Activated CD4-positive, alpha-beta T cell treated with anti-CD3 and anti-CD28 coated beads, Interleukin-2, amount 50 U/mL, for 16 hours (primary cell): ENCODE data around the gene CDKN1B.

Experiments
- DNase-seq: peaks from one replicate; pipeline ENCODE4 v3.0.0-alpha.2; 2020

The CDKN1B gene

GRCh38 chr12:12704593-12705230, 12.5 kb upstream of the CDKN1B start:
- DNase-seq: peak; percentile 57

DNA sequence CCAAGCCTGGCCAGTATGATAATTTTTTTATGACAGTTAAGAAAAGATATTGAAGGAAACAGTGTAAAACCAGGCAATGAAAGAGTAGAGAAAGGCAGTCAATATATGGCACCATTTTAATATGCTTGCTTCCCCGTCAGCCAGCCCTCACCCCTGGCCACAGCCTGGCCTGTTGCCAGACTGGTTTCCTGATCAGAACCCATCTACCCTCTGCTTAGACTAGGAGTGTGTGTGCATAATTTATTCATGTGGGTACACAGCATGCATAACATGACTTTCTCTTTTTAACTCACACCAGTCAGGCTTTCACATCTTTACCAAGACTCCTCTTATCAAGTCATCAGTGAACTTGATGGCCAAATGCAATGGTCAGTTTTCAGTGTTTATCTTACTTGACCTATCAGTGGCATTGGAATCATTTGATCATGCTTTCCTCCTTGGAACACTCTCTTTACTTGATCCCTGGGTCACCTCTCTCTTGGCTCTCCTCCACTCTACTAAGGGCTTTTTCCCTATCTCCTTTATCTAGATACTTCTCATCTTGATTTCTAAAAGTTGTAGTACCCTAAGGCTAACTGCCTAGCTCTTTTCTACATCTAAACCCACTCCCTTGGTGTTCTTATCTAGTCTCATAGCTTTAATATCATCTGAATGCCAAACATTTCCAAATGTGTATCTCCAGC, 11.2 kb upstream of the CDKN1B start:
- DNase-seq: peak; percentile 55

- DNase-seq: no peak
Observed at GRCh38 chr12:12713932-12714275, 3.3 kb upstream of the CDKN1B start.

DNA sequence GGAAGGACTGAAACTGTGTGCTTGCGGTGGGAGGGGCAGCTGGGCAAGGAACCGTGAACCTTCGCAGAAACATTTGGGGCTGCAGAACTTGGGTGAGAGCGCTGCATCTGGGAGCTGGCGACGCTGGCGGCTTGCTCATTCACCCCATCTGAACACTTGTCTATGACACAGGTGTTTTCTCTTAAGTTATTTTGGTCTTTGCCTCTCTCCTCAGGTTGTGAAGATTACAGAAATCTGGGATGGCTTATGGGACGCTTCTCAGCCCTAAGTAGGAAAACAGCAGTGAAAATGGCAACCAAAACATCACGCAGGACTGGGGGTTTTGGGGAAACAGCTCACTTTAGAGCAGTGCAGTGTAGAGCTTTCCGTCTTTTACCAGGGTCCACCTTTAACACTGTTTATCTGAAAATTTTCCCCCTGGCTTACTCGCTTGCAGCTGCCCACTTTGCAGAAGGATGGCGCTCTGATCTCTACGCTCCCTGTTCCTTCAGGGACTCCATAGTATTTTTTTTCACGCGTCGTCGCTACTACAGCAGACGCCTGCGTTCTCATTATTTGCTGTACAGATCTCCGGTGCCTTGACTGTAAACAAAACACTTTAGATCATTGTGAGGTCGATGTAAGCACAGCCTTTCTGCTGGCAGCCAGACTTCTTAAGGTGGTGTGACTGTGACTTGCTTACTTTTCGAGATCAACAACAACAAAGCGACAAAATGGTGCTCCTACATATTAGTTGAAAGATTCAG, 2.7 kb upstream of the CDKN1B start:
- peak; percentile 72 for DNase-seq

DNA sequence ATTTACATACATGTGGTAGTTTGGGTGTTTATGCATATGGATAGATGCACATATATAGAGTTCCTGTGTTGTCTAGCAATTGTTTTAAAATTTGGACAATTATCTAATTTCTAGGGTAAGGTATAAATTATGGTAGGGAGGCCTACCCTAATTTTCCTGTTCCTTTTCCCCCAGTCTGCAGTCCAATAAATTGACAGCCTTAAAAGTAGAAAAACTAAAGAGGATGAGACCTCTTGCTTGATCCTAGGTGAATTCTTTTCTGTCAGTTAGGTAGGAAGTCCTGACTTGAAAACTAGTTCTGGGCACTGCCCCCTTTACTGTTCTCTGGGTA, 2.1 kb upstream of the CDKN1B start:
- no peak for DNase-seq

DNA sequence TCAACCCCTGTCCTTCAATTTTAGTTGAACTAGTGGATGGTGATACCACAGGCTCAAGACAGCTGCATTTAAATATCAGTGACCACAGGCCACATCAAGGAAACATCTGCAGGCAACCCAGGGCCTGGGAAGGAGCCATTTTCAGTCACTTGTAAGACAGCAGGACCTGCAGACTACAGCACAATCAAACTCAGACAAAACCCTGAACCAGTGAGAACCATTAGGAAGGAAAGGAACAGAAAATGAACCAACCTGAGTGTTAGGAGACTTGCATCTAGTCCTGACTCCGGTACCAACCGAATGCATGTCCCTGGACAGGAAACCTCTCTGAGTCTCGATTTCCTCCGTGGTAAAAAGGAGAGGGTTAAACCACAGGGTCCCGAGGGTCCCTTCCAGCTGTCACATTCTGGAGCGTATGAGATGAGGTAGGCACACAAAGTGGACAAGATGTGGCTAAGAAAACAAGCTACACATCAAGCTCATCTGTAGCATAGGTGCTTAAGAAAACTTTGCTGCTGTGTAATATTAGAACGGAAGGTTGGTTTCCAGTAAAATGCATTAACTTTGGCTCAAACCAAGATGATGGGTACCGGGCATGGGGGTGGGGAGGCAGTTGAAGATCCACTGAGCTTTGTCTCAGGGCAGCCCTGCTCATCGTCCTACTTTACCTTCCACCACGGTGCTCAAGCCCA, 1.6 kb upstream of the CDKN1B start:
- DNase-seq: peak; percentile 76

DNA sequence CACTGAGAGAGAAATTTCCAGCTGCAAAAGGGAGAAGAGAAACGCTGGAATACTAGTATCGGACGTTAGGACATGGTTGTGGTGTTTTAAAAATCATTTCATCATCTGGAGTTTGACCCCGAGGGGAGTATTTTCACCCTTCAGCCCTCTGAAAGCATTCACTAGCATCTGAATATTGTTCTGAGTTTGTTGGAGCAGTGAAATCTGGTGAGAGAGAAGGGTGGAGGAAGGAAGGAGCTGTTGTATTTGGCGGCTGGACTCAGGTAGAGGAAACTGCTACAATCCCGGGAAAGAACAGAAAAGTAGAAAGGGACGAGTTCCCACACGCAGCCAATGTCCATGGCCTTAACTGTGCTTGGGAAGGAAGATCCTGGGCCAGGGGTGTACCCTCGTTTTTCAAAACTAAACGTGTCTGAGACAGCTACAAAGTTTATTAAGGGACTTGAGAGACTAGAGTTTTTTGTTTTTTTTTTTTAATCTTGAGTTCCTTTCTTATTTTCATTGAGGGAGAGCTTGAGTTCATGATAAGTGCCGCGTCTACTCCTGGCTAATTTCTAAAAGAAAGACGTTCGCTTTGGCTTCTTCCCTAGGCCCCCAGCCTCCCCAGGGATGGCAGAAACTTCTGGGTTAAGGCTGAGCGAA, 896 bp upstream of the CDKN1B start:
- no peak for DNase-seq

GRCh38 chr12:12717586-12718380, 615 bp downstream of the CDKN1B start:
- no peak for DNase-seq

DNA sequence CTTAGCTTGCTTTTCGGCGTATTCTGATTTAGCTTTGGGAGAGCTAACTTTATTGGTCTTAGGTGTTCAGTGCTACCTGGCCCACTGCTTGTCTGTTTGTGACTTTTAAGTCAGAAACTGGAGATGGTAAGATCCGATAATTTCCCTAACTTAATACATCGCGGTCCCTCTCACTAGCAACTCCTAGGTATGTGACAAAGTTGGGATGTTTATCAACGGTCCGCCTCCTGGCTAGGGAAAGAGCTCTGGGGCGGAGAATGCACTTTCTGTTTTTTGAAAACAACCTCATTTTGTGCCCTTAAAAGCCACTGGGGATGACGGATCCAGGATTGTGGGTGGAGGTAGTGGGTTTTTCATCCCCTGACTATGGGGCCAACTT, 1.2 kb downstream of the CDKN1B start:
- no peak for DNase-seq

DNA sequence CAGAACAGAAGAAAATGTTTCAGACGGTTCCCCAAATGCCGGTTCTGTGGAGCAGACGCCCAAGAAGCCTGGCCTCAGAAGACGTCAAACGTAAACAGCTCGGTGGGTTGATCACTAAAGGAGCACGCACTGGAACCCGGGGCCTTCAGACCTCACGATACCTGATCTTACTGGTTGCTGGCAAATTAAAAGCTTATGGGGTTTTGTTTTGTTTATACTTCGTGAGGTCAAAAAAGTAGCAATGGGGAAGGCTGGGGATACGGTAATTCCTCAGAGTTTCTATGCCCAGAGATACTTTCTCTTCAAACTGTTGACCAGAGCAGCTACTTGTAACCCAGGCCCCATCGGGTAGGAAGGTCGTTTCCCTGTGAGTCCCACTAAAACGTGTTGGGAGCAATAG, 1.7 kb downstream of the CDKN1B start:
- DNase-seq: peak; percentile 49

DNA sequence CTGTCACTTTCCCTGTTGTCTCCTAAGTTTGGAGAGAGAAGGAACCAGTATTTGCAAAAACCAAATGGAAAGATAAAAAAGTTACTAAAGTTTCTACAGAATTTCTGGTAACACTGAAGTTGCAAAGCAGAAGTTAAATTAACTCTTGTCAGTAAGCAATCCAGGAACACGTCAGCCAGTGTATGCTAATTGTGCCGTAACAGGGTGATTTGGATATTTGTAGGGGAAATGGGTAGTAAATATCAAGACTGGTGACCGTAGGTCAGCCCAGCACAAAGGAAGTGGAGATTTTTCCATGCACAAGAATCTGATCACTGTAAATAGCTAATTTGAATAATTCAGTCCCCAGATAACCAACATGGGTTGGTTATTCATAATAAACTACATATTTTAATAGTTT, 2.3 kb downstream of the CDKN1B start:
- DNase-seq: peak; percentile 32

- DNase-seq: no peak
Observed at GRCh38 chr12:12720052-12720451, 2.9 kb downstream of the CDKN1B start.

DNA sequence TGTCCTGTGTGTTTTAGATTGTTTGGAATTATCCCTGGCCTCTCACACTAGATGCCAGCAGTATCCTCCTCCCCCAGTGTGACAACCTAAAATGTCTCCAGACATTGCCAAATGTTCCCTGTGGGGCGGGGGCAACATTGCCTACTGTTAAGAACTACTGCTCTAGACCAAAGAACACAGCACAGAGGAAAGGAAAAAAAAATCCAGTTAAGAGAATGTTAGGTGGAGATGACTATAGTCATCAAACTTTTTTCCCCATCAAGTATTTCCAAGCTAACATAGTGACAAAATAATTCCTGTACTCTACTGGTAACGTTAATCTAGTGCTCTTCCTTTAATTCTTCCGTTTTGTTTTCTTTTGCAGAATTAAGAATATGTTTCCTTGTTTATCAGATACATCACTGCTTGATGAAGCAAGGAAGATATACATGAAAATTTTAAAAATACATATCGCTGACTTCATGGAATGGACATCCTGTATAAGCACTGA, 3.5 kb downstream of the CDKN1B start:
- no peak for DNase-seq

DNA sequence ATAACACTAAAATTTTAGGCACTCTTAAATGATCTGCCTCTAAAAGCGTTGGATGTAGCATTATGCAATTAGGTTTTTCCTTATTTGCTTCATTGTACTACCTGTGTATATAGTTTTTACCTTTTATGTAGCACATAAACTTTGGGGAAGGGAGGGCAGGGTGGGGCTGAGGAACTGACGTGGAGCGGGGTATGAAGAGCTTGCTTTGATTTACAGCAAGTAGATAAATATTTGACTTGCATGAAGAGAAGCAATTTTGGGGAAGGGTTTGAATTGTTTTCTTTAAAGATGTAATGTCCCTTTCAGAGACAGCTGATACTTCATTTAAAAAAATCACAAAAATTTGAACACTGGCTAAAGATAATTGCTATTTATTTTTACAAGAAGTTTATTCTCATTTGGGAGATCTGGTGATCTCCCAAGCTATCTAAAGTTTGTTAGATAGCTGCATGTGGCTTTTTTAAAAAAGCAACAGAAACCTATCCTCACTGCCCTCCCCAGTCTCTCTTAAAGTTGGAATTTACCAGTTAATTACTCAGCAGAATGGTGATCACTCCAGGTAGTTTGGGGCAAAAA, 4.1 kb downstream of the CDKN1B start:
- DNase-seq: no peak

DNA sequence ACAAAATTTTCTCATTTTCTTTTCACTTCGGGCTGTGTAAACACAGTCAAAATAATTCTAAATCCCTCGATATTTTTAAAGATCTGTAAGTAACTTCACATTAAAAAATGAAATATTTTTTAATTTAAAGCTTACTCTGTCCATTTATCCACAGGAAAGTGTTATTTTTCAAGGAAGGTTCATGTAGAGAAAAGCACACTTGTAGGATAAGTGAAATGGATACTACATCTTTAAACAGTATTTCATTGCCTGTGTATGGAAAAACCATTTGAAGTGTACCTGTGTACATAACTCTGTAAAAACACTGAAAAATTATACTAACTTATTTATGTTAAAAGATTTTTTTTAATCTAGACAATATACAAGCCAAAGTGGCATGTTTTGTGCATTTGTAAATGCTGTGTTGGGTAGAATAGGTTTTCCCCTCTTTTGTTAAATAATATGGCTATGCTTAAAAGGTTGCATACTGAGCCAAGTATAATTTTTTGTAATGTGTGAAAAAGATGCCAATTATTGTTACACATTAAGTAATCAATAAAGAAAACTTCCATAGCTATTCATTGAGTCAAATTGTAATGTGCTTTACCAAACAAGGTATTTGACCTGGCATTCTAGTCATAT, 4.8 kb downstream of the CDKN1B start:
- DNase-seq: no peak

DNA sequence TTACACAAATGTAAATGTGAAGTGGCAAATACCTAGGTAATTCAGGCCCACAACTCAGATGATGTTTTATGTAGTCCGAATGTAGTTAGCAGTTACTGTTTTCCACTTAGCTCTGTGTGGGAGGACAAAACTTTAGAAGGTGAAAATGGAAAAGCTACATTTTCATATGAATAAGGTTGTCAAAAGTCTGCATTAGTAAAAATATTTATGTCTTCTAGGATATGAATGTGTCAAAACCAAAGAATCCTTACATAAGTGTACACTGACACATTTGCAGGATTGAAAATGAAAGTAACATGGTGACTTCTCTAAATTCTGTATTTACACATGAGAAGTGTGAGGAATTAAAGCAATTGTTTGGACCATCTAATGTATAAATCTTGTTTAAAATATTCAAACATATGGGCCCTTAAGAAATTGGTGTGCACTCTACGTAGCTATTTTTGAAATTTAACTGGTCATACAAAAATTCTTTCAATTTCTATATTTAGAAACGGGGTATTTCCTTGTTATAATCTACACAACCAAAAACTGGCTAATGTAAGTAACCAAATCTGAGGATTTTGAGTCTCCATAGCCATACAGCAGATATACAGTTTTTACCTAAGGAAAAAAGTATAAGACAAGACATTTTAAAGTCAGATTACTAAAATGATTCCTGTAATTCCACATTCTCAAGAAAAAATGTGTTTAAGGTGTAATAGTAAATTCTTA, 5.4 kb downstream of the CDKN1B start:
- DNase-seq: peak; percentile 56

- no peak for DNase-seq
Observed at GRCh38 chr12:12723149-12723680, 6.0 kb downstream of the CDKN1B start.

GRCh38 chr12:12723681-12724420, 6.7 kb downstream of the CDKN1B start:
- DNase-seq: peak; percentile 51

DNA sequence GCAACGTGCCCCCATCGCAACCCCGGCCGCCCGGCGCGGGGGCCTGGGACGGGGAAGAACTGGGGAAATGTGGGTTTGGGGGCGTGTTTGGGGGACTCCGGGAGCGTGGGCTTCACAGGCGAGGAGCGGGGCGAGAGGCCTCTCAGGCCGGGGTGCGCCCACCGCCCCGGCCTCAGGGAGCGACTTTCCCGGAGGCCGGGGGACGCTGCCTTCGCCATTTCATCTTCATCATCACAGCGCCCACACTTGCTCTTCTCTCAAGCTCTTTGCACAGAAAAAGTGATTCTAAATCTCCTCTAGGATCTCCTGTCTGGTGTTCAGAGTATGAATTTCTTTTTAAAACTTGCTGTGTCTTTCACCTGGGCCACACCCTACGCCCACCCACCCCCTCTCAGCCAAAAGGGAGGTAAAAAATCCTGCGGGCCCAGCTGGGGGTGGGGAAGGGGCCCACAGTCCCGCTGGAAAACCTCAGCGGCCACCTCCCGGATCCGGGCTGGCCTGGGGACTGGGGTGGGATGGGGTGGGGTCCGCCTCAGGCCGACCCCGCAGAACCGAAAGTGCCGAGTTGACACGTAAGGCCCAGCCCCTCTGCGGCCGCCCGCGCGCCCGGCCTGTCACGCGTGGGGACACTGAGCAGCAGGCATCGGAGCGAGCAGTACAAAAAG, 7.4 kb downstream of the CDKN1B start:
- no peak for DNase-seq
